Measurements from ENCODE around the gene ELL2. TPM values are rescaled to one million over a fixed set of nuclear protein-coding genes. Genes with fewer than 3 reads are reported as not detected.

ELL2 gene
- total and polyA plus RNA-seq, 9 of the 15 experiments (the other 6 are each of a cell fraction or from before 2014, with no cell fraction given), result 4.3 to 18.3 (median 14.5) TPM

DNA sequence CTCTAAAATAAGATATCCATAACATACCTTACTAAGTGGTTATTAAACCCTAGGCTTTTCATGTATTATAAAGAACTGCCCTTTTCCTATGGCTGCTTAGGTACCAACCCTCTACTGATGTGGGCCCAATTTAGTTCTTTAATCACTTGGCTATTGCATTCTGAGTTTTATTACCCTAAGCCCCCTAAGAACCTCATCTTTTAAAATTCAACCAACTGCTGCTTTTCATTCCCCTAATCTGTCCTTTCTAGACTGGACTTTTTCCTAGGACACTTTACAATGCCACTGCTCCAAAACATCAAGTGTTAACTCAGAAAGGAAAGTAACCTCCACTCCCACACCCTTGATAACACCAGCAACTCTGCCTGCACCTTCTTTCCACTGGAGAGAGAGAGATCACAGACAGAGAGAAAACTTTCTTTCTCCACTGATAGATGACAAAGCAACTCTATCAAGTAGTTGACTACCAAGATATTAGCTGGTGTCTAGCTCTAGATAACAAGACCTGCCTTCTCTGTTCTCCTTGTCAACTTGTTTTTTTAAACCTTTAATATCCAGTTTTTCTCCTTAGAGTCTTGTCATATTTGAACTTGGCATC lies 27.3 kb downstream of the ELL2 start (continued):
- TF ChIP-seq, protein P1, sequence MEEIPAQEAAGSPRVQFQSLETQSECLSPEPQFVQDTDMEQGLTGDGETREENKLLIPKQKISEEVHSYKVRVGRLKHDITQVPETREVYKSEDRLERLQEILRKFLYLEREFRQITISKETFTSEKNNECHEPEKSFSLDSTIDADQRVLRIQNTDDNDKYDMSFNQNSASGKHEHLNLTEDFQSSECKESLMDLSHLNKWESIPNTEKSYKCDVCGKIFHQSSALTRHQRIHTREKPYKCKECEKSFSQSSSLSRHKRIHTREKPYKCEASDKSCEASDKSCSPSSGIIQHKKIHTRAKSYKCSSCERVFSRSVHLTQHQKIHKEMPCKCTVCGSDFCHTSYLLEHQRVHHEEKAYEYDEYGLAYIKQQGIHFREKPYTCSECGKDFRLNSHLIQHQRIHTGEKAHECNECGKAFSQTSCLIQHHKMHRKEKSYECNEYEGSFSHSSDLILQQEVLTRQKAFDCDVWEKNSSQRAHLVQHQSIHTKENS (CRISPR knock-in tag; IDR thresholded peaks at IDR 0.05), result no peak
- peak; percentile 97 for TF ChIP-seq ZNF165 (CRISPR knock-in tag; IDR thresholded peaks at IDR 0.05; ENCODE audit: borderline replicate concordance)
- TF ChIP-seq SETDB1 (IDR thresholded peaks at IDR 0.05; ENCODE audit: low read length), result no peak
- peak; percentile 53 for TF ChIP-seq MEIS2 (IDR thresholded peaks at IDR 0.05; ENCODE audit: partially characterized antibody)
- TF ChIP-seq, protein P2, sequence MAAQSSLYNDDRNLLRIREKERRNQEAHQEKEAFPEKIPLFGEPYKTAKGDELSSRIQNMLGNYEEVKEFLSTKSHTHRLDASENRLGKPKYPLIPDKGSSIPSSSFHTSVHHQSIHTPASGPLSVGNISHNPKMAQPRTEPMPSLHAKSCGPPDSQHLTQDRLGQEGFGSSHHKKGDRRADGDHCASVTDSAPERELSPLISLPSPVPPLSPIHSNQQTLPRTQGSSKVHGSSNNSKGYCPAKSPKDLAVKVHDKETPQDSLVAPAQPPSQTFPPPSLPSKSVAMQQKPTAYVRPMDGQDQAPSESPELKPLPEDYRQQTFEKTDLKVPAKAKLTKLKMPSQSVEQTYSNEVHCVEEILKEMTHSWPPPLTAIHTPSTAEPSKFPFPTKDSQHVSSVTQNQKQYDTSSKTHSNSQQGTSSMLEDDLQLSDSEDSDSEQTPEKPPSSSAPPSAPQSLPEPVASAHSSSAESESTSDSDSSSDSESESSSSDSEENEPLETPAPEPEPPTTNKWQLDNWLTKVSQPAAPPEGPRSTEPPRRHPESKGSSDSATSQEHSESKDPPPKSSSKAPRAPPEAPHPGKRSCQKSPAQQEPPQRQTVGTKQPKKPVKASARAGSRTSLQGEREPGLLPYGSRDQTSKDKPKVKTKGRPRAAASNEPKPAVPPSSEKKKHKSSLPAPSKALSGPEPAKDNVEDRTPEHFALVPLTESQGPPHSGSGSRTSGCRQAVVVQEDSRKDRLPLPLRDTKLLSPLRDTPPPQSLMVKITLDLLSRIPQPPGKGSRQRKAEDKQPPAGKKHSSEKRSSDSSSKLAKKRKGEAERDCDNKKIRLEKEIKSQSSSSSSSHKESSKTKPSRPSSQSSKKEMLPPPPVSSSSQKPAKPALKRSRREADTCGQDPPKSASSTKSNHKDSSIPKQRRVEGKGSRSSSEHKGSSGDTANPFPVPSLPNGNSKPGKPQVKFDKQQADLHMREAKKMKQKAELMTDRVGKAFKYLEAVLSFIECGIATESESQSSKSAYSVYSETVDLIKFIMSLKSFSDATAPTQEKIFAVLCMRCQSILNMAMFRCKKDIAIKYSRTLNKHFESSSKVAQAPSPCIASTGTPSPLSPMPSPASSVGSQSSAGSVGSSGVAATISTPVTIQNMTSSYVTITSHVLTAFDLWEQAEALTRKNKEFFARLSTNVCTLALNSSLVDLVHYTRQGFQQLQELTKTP (IDR thresholded peaks at IDR 0.05; ENCODE audit: low read depth in 1 of 2, partially characterized antibody in 2 of 2), result peak in 1 of 2 experiments; percentile 77
- peak; percentile 50; the same call in 1 of the 2 replicates for TF ChIP-seq LCOR (CRISPR knock-in tag; IDR thresholded peaks at IDR 0.05)
- no peak for TF ChIP-seq ZNF239 (CRISPR knock-in tag; IDR thresholded peaks at IDR 0.05)
- TF ChIP-seq CXXC5 (CRISPR knock-in tag; IDR thresholded peaks at IDR 0.05), result peak; percentile 40; the same call in 1 of the 2 replicates
- no peak for TF ChIP-seq FOXK2 (conservative IDR thresholded peaks at IDR 0.05 in 1 of 2, IDR thresholded peaks at IDR 0.05 in 1 of 2; ENCODE audit: low read depth in 2 of 2)
- no peak for TF ChIP-seq PTTG1 (tag; IDR thresholded peaks at IDR 0.05; ENCODE audit: low read depth)
- TF ChIP-seq NELFE (IDR thresholded peaks at IDR 0.05; ENCODE audit: insufficient read depth, insufficient read length), result no peak
- TF ChIP-seq NCOA1 (IDR thresholded peaks at IDR 0.05; ENCODE audit: low read depth), result peak; percentile 64; the same call in 1 of the 2 replicates
- TF ChIP-seq TAF7 (tag; IDR thresholded peaks at IDR 0.05), result no peak
- peak; percentile 71 for TF ChIP-seq HMGN3 (IDR thresholded peaks at IDR 0.05; ENCODE audit: borderline replicate concordance, extremely low read depth, insufficient read length, low read depth, low read length)
- peak; percentile 96 for TF ChIP-seq SOX6 (IDR thresholded peaks at IDR 0.05)

Measured in K562 (cell line).